ENCODE results near the gene CD52. TPM values are rescaled to one million over a fixed set of nuclear protein-coding genes. Genes with fewer than 3 reads are reported as not detected.
A peak's percentile ranks its signal among the peaks of the same experiment; 100 is the strongest.

Gene CD52
- total RNA-seq, 2 donors from 2014 or later = 2.7 TPM; not detected in 1

- peak overlapping the region in 1 of 2 donors; percentile 28 for H3K27ac ChIP-seq
- peak overlapping the region; percentile 69 for H3K4me3 ChIP-seq
- H3K36me3 ChIP-seq = no peaks in the 10 kb centered on the region
- no peaks in the 10 kb centered on the region for H3K27me3 ChIP-seq (replicated peaks; ENCODE audit: insufficient read depth)
- no peaks in the 10 kb centered on the region for H3K9me3 ChIP-seq
- TF ChIP-seq CTCF (IDR thresholded peaks at IDR 0.05) = no peak
- DNase-seq (ENCODE audit: low spot score) (no peak), ATAC-seq (ENCODE audit: insufficient number of reproducible peaks, low FRiP score, low read depth) (no peak)
- peaks cover 11 to 15% of the 10 kb centered on the region in 2 donors for H3K4me1 ChIP-seq (ENCODE audit: control insufficient read depth in 1 of 2, low read depth in 2 of 2)
These were observed 18.2 kb downstream of the CD52 start for GRCh38 chr1:26335774-26336476.

- Histone ChIP-seq H3K4me1 (ENCODE audit: control insufficient read depth in 1 of 2, low read depth in 2 of 2) (peaks cover 11 to 13% of the 10 kb centered on the region in 2 donors), H3K27me3 (replicated peaks; ENCODE audit: insufficient read depth) (no peaks in the 10 kb centered on the region), H3K9me3 (no peaks in the 10 kb centered on the region), H3K4me3 (peak overlapping the region; percentile 69), H3K27ac (no peak overlapping the region), H3K36me3 (no peaks in the 10 kb centered on the region)
- ATAC-seq (ENCODE audit: insufficient number of reproducible peaks, low FRiP score, low read depth) (no peak), DNase-seq (ENCODE audit: low spot score) (no peak)
- no peak for TF ChIP-seq CTCF (IDR thresholded peaks at IDR 0.05)
These were observed 18.9 kb downstream of the CD52 start for GRCh38 chr1:26336477-26337205.

GRCh38 chr1:26337206-26337535, 19.4 kb downstream of the CD52 start:
- Histone ChIP-seq H3K27ac (no peak overlapping the region), H3K4me1 (ENCODE audit: control insufficient read depth in 1 of 2, low read depth in 2 of 2) (peaks cover 11% of the 10 kb centered on the region in 2 donors), H3K36me3 (no peaks in the 10 kb centered on the region), H3K27me3 (replicated peaks; ENCODE audit: insufficient read depth) (no peaks in the 10 kb centered on the region), H3K9me3 (no peaks in the 10 kb centered on the region), H3K4me3 (no peak overlapping the region)
- ATAC-seq (ENCODE audit: insufficient number of reproducible peaks, low FRiP score, low read depth) (no peak), DNase-seq (ENCODE audit: low spot score) (no peak)
- TF ChIP-seq CTCF (IDR thresholded peaks at IDR 0.05) = no peak

GRCh38 chr1:26337625-26338024, 19.9 kb downstream of the CD52 start:
- no peaks in the 10 kb centered on the region for H3K36me3 ChIP-seq
- H3K4me3 ChIP-seq = no peak overlapping the region
- H3K9me3 ChIP-seq = no peaks in the 10 kb centered on the region
- no peak for TF ChIP-seq CTCF (IDR thresholded peaks at IDR 0.05)
- no peak for ATAC-seq (ENCODE audit: insufficient number of reproducible peaks, low FRiP score, low read depth)
- DNase-seq (ENCODE audit: low spot score) = no peak
- peaks cover 11% of the 10 kb centered on the region in 2 donors for H3K4me1 ChIP-seq (ENCODE audit: control insufficient read depth in 1 of 2, low read depth in 2 of 2)
- no peak overlapping the region for H3K27ac ChIP-seq
- no peaks in the 10 kb centered on the region for H3K27me3 ChIP-seq (replicated peaks; ENCODE audit: insufficient read depth)

GRCh38 chr1:26338670-26339069, 20.9 kb downstream of the CD52 start:
- H3K9me3 ChIP-seq = no peaks in the 10 kb centered on the region
- H3K27ac ChIP-seq = no peak overlapping the region
- H3K4me1 ChIP-seq (ENCODE audit: control insufficient read depth in 1 of 2, low read depth in 2 of 2) = peaks cover 11% of the 10 kb centered on the region in 2 donors
- TF ChIP-seq CTCF (IDR thresholded peaks at IDR 0.05) = no peak
- no peak overlapping the region for H3K4me3 ChIP-seq
- ATAC-seq (ENCODE audit: insufficient number of reproducible peaks, low FRiP score, low read depth) = no peak
- no peaks in the 10 kb centered on the region for H3K36me3 ChIP-seq
- DNase-seq (ENCODE audit: low spot score) = no peak
- no peaks in the 10 kb centered on the region for H3K27me3 ChIP-seq (replicated peaks; ENCODE audit: insufficient read depth)

Measured in thoracic aorta (tissue), 2 donors.